Esophagus muscularis mucosa (tissue), 4 donors: ENCODE data around the gene C2CD3.

Experiments
- EP300 ChIP-seq: sonication (generic); formaldehyde crosslinking; IDR thresholded peaks from one replicate; pipeline ENCODE4 v1.6.1; 2017; ENCODE audit warnings: antibody characterized with exemption
- POLR2A ChIP-seq: fragments of 450-650 bp; IDR thresholded peaks from one replicate; pipeline ENCODE4 v1.6.1; 2017; ENCODE audit warnings: antibody characterized with exemption, moderate library complexity, mild to moderate bottlenecking, low read depth
- POLR2AphosphoS5 ChIP-seq, 2 donors: sonication (generic); formaldehyde crosslinking; IDR thresholded peaks; one replicate each; pipeline ENCODE4 v1.6.1; 2017; ENCODE audit warnings: antibody characterized with exemption in 2 of 2
- TF ChIP-seq, protein P1 (sequence below), 3 experiments: fragments of 200-600 bp in 2 of 3; fragments of 450-650 bp in 1 of 3; sonication (generic) in 2 of 3; IDR thresholded peaks; one replicate each; pipeline ENCODE4 v1.5.1; 2017 to 2019; ENCODE audit warnings: antibody characterized with exemption in 3 of 3, mild to moderate bottlenecking in 2 of 3, moderate library complexity in 1 of 3

DNA sequence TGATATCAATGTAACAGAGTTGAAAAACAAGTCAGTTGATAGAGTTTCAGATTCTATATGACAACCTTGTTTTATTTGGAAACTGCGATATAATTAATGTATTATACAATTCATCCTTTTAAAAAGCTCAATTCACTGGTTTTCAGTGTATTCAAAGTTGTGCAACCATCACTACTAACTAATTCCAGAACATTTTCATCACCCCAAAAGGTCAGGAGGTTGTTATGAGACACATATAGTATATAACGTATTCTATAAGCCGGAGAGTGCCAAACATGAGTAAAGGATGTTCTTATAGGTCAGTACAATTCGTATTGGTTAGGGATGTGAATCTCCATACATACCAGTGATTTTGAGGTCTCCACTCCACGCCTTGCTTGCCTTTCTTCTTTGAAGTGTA lies 121.8 kb downstream of the C2CD3 start:
- TF ChIP-seq, protein P1, sequence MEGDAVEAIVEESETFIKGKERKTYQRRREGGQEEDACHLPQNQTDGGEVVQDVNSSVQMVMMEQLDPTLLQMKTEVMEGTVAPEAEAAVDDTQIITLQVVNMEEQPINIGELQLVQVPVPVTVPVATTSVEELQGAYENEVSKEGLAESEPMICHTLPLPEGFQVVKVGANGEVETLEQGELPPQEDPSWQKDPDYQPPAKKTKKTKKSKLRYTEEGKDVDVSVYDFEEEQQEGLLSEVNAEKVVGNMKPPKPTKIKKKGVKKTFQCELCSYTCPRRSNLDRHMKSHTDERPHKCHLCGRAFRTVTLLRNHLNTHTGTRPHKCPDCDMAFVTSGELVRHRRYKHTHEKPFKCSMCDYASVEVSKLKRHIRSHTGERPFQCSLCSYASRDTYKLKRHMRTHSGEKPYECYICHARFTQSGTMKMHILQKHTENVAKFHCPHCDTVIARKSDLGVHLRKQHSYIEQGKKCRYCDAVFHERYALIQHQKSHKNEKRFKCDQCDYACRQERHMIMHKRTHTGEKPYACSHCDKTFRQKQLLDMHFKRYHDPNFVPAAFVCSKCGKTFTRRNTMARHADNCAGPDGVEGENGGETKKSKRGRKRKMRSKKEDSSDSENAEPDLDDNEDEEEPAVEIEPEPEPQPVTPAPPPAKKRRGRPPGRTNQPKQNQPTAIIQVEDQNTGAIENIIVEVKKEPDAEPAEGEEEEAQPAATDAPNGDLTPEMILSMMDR (IDR thresholded peaks at IDR 0.05): no peak
- TF ChIP-seq POLR2A (no peak), POLR2AphosphoS5 (IDR thresholded peaks at IDR 0.05) (no peak), EP300 (no peak)
